GM18873 (cell line): ENCODE measurements around the gene ALPL.
"Not testable (repeated sequence)": the region's sequence is repeated elsewhere in the genome, so short reads cannot be mapped to it uniquely, and the experiment has no call there.

Source experiments
- ATAC-seq: cut with Tn5 transposase; IDR thresholded peaks from one replicate; pipeline ENCODE4 v1.9.1; 2021; ENCODE audit warnings: mild to moderate bottlenecking, moderate library complexity, moderate number of reproducible peaks; ENCODE audit not compliant: unreplicated experiment, low FRiP score

The ALPL gene

DNA sequence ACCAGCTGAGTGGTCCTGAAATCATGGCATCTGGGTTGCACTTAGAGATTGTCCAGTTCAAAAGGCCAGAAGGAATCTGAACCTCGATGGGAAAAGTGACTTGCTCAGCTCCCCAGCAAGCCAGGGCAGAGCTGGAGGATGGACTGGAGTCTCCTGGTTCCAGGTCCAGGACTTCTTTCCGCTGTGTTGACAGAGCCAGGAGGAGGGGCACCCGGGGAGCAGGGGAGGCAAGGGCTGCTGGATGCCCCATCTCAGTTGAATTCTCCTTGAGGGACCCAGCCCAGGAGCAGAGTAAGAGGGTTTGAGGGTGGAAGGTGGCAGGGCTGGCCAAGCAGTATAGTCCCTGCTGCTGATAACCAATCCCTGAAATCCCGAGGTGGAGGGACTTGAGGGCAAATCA lies 2.4 kb upstream of the ALPL start:
- no peak for ATAC-seq

DNA sequence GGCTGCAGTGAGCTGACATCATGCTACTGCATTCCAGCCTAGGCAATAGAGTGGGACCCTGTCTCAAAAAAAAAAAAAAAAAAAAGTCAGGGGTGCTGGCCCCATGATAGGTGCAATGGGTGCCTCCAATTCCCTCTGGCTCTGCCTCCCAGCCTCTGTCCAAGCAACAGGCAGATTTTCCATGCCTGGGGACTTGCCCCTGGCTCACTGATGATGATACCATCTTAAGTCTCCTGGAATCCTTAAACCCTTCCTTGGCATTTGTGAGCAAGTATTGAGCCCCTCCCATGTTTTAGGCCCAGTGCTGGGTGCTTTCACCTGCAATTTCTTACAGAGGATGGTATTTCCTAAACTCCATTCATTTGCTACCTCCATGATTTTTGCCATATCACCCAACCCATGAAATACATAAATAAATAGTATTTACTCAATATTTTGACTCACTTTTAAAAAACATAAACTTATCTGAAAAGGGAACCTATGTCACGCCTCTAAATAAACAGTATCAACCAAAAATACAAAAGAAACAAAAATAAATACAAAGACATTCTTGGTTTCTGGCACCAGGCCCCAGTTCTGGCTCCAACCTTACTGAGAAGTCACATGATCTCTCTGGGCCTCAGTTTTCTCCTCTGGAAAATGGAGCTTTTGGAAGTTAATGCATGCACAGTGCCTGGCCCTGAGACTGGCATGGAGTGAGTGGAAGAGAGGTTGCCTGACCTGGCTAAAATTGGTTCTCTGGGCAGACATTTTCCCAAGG lies 1.5 kb upstream of the ALPL start:
- ATAC-seq, result no peak

DNA sequence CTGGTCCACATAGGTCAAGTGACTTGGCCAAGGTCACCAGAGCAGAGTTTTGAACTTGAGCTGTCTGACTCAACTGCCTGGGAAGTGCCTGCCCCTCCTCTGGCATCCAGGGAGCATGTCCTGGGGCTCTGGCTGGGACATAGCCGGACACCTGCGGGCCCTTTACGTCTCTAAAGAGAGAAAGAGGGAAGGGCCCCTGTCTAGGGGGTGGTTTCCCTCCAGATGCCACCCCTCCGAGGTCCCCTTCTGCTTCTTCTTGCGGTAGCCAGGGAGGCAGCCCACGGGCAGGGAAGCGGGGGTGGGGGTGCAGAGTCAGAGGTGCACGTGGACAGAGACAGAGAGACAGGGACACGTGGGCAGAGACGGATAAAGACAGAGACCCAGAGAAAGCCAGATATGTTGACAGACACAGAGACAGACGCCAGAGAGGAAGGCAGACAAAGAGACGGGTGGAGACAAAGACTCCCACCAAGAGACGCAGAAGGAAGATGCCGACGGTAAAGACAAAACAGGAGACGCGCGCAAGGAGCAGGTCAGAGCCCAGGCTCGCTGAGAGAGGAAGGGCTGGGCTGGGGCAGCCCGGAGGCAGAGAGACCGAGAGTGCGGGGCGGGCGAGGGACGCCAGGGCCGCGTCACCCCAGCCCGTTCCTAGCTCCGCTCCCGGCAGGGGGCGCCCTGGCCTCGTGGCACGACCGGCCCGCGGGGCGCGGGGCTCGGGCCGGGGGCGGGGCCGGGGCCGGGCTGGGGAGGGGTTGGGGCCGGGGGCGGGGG lies 458 bp upstream of the ALPL start:
- no peak for ATAC-seq

DNA sequence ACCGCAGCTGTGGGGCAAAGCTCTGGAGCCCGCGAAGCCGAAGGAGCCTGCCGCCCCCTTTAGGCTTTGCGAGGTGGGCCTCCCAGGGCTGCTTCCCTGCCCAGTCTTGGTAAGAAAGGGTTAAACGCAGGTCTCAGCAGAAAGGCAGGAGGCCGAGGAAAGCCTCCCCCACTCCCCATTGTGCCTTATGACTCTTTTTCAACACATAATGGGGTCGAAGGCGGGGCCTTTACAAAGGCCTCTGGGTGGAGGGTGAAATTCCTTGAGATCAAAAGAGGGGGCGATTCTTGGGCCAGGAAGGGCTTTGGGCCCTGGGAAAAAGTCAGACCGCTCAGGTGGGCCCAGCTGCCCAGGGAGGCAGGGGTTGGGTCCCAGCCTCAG lies 880 bp downstream of the ALPL start:
- no peak for ATAC-seq

DNA sequence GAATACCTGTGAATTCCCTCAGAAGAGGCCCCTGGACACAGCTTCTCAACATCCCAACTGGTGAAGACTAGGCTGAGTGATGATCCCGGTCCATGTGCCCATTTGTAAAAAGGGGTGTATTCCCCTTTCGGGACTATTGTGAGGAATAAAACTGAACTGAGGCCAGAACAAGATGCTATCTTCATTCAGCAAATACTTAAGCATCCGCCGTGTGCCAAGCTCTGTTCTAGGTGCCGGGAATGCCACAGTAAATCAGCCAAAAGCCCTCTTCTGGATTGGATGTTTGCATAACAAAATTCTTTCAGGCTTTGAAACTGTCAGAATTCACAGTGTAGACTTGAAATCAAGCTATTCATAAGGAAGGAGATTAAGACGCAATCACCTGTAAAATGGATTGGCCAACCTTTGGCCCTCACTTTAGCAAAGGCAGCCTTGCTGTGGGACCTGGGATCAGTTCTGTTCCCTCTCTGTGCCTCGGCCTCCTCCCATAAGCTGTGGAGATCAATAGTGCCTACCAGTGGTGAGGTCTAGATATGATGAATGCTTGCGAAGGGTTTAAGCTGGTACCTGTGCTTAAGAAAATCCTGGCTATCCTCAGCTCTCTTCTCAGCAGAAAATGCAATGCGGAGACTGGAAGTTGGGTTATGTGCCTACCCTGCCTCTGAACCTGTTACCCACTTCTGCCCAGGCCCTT lies 1.8 kb downstream of the ALPL start:
- ATAC-seq, result no peak

DNA sequence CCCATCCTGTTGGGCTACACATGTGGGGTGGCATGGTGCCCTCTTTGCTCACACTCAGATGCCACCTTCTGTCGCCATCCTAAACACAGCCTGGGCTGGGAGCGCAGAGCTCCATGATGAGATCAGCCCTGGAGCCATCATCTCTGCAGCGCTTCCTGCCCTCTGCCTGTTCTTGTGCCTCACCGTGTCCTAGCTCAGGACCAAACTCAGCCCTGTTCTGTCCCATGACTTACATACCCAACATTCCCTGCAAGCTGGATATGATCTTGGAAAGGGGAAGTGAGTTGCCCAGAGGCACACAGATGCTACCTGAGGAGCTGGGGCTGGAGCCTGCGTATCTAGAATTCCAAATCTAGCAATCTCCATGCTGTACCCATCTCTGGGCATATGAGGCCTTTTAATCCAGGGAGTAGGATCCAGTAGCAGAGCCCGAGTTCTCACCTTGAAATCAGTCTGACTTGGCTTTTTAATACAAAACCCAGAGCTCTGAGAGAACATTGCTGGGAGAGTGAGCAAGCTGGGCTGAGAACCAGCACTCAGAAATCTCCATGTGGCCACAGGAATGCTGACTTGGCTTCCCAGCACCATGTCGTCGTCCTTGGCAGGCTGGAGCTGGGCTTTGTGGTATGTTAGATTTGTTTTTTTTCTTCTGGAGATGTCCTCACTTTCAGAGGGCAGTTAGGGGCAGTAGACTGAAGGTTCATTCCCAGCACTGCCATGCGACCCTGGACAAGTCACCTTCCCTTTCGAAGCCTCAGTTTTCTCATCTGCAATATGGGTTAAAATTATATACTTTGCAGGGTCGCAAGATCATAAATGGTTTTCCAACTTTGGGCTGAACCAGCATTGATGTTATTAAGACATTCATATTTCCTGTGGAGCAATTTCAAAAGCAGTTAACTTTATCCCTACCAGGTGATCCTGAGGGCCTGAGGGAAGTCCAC lies 2.6 kb downstream of the ALPL start:
- ATAC-seq, result no peak

DNA sequence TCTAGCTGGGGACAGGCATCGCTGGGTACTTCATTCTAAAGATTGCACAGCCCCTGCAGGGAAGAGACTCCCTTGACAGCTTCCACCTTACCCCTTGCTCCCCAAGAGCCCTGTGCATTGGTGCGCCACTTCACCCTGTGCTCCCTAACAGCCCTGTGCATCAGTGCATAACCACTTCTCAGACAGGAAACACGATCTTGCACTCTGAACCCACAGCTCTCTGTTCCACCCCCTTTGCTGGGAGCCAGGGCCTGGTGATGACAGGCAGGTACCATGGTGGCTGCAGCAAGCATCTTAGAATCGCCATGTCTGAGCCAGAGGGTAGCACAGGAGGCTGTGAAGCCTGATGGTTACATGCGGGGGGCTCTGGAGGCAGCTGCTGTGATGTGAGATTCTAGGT lies 5.0 kb downstream of the ALPL start:
- ATAC-seq, result no peak

DNA sequence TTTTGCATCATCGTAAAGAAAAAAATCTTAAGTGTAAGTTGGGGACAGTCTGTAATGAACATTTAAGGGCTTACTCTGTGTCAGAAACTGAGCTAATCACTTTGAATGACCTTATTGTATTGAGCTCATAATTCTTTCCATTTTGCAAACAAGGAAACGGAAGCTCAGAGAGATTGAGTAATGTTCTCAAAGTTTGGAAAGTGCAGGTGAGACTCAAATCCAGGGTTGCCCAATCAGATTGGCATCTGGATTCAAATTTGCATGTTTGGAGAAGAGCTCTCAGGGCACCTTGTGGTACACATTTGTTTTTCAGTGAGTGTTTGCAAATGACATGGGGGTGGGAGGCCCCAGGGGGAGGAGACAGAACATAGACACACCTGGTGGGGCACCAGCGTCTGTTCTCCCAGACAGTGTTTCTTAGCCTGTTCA lies 8.0 kb downstream of the ALPL start:
- ATAC-seq, result no peak

DNA sequence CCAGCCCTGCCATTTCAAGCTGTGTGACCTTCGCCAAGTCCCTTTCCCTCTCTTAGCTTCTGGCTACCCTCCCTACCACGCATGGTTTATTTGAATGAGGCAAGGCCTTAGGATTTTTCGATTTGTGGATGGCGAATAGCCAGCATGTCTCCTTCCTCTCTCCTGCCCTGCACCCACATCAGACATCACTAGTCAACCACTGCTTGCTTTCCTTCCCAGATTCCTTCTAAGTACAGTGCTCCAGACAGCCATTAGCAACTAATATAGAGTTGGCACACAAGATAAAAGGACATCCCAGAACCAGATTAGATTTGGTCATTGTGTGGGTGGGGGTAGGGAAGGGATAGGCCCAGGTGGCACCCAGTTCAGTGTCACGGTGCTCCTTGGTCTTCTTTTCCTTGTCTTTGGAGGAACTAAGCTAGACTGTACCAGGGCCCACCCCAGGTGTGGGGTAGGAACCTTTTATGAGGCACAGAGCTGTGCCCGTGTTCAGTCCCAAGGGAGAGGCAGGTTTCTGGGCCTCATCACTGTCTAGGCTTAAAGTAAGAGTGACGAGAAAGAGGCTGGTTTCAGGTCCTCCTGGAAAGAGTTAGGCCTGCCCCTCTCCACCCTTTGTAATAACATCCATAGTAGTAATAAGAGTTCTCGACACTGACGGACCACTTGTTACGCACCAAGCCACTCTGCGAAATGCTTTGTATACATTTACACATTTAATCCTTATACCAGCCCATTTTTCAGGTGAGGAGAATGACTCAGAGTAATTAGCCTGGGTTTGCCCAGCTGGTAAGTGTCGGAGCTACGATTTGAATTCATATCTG lies 8.6 kb downstream of the ALPL start:
- ATAC-seq, result no peak

DNA sequence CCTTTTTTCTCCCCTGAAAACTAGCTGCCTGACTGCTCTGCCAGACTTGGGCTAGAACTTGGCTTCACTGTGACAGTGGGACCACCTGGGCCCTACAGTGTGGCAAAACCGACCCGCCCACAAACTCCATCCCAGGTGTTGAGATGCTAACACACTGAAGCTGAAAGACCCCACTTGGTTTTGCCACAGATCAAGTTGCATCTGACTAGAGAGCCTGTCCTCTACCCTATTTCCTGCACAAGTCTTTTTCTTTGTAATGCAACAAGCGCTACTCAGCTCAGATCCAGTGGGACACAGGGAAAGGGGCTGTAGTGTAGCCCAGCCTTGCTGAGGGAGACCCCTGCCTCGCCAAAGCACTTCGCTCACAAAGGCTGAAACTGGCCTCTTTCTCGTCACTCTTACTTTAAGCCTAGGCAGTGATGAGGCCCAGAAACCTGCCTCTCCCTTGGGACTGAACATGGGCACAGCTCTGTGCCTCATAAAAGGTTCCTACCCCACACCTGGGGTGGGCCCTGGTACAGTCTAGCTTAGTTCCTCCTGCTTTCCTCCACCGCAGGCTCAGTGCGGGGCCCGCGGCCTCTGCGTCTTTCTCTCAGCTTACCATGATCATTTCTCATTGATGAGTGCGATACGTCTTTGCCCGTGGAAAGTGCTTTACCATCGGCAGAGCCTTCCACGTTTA lies 9.7 kb downstream of the ALPL start:
- ATAC-seq, result no peak

DNA sequence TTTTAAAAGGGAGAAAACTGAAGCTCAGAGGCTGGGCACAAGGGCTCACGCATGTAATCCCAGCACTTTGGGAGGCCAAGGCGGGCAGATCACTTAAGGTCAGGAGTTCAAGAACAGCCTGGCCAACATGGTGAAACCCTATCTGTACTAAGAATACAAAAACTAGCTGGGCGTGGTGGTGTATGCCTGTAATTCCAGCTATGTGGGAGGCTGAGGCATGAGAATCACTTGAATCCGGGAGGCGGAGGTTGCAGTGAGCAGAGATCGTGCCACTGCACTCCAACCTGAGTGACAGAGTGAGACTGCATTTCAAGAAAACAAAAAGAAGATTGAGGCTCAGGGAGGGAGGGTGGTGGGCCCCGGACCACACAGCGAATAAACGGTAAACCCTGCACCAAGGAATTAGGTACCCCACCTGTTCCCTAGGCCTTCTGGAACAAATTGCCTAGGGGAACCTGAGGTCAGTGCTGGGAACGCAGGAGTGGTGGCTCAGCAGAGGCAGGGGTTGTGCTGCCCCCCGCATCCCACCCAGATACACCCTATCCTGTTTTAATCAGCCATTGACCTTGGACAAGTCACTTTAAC lies 10.4 kb downstream of the ALPL start:
- ATAC-seq, result not testable (repeated sequence)

DNA sequence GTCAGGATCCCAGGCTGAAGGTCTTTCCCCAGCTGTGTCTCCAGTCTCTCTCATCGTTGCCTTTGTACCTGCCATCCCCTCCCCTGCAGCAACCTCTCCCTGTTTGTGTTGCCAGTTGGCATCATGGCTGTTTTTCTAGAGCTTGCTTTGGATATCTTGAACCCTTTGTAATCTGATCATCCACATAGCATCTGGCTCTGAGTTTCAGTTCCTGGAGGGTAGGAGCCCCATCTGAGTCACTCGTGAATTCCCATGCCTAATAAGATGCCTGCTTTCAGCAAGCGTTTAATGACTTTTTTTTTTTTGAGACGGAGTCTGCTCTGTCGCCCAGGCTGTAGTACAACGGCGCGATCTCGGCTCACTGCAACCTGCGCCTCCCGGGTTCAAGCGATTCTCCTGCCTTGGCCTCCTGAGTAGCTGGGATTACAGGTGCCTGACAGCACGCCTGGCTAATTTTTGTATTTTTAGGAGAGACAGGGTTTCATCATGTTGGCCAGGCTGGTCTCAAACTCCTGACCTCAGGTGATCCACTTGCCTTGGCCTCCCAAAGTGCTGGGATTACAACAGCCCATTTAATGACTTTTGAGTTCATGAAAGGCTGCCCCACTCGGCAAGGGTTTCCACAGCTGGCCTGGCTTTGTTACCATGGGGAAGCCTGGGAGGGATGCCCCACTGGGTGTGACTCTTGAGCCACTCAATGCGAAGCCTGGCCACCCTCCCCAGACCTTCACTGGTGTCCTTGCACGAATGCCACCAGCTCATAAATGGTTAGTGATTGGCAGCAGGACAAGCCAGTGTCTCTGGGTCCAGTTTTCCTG lies 11.9 kb downstream of the ALPL start:
- ATAC-seq, result no peak

DNA sequence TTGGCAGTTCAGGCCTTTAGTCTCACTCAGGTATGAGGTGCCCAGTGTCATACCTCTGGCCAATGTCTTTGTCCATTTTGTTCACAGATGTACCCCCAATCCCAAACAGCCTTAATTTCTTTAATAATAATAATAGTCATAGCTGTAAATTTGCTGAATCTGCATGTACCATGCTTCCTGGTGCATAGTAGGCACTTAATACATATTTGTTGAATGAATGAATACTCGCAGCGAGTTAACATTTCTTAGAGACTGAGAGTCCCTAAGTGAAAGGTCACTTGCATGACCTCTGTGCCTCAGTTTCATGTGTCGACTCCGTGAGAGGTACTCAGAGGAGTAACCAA lies 12.5 kb downstream of the ALPL start:
- no peak for ATAC-seq

DNA sequence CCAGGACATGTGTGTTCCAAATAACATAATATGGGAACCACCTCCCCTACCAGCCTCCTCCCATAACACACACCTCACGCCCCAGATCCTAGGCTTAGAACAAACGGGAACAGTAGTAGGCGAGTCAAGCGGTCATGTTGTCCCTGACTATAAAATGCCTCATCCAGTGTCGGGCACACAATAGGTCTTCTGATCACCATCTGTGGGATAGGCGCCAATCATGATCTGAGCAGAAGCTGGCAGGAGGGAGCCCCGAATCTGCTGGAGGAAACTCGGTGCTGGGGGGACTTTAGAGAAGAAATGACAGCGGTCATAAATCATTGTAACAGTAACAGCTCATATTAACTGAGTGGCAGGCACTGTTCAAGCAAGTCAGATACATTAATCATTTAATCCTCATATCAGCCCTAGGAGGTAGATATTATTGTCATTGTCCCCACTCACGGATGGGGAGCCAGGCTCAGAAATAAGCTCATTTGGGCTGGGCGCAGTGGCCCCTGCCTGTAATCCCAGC lies 13.4 kb downstream of the ALPL start:
- no peak for ATAC-seq

DNA sequence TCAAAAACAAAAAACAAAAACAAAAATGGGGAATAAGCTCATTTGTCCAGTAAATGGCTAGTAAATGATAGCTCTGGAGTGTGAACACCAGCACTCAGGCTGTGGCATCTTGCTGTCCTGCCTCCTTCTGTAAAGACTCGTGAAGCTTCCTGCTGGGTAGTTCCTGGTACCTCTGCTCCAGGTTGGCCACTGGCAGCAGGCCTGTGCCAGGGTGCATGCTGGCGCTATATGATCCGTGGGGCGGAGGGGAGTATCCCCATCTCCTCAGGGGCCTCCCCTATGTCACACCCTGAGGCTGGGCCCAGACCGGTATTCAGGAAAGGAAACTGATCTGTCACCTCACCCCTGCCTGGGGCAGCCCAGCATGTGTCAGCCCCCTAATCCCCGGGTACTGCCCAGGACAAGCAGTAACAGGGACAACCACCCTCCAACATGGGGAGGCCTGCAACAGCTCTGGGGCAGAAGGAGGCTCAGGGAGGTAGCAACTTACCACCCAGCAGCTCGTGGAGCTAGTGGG lies 14.1 kb downstream of the ALPL start:
- ATAC-seq, result no peak

DNA sequence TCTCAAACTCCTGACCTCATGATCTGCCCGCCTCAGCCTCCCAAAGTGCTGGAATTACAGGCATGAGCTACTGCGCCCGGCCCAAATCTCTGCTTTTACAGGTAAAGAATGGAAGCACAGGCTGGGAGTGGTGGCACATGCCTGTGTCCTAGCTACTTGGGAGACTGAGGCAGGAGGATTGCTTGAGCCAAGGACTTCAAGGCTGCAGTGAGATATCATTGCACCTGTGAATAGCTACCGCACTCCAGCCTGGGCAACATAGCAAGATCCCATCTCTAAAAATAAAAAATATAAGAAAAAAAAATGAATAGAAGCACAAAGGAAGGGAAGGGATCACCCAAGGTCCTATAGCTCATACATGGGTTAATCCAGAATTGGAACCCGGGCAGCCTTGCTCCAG lies 15.0 kb downstream of the ALPL start:
- no peak for ATAC-seq

DNA sequence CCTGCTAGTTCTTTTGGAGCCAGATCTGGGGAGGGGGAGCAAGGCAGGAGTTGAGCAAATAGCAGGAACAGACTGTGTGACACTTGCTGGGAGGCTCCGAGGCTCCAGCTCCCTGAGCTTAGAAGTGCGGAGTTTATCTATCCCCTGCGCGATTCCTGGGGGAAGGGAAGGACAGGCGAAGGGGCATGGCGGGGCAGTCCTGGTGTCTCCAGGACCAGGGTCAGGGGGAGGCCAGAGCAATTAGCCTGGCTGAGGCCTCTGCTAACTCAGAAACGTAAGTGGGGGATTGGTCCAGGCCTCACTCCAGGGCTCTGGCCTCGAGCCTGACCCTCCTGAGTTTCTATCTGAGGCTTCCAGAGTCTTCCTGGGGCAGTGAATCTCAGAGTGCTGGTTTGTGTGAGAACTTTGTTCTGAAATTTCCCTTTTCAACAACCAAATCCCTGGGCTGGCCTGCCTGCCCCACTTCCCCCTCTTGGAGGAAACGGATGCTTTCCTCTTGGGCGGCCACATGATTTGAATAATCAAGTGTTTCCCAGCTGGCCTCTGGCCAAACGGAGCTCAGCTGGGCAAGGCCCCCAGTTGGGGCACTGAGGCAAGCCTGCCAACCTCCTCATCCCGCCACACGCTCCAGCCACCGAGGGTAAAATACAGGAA lies 15.6 kb downstream of the ALPL start:
- no peak for ATAC-seq
